Glomerular endothelial cell (primary cell): ENCODE measurements around the gene AGL. TPM values are rescaled to one million over a fixed set of nuclear protein-coding genes. Genes with fewer than 3 reads are reported as not detected.
"Not testable (repeated sequence)": the region's sequence is repeated elsewhere in the genome, so short reads cannot be mapped to it uniquely, and the experiment has no call there.

ENCODE experiments used
- DNase-seq: peaks from one replicate; pipeline ENCODE4 v3.0.0-alpha.2; 2011; ENCODE audit warnings: low read depth, low spot score; ENCODE audit errors: extremely low read depth
- total RNA-seq: library from RNA; depleted of rRNA; stranded (reverse); fragments of >200 nt; gene quantifications from 2 replicates; pipeline ENCODE4 v1.2.3, GENCODE V29; 2015

AGL gene
- 8.1 and 10.9 TPM in 2 replicates for total RNA-seq

DNA sequence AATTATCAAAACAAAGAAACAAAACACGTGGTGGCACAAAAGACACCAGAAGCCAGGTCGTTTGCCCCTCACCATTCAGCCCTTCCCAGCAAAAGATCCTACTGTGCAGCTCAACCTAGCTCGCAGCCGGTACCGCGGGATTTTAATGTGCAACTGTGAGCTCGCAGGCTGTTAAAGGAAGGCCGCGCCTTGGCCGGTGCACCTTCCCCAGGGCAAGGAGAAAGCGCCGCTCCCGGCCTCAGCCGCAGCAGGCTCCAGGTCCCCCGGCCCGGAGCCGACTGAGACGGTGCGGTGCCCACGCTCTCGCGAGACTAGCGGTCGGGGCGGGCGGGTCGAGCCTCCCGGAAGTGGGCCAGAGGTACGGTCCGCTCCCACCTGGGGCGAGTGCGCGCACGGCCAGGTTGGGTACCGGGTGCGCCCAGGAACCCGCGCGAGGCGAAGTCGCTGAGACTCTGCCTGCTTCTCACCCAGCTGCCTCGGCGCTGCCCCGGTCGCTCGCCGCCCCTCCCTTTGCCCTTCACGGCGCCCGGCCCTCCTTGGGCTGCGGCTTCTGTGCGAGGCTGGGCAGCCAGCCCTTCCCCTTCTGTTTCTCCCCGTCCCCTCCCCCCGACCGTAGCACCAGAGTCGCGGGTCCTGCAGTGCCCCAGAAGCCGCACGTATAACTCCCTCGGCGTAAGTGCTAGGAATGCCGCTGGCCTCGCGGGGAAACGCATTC lies at the start of gene AGL:
TSS of gene AGL (plus strand) at position 618 of the 715 bp plus-strand sequence. CDS start 682 bp downstream, outside the sequence.
- DNase-seq: no peak

DNA sequence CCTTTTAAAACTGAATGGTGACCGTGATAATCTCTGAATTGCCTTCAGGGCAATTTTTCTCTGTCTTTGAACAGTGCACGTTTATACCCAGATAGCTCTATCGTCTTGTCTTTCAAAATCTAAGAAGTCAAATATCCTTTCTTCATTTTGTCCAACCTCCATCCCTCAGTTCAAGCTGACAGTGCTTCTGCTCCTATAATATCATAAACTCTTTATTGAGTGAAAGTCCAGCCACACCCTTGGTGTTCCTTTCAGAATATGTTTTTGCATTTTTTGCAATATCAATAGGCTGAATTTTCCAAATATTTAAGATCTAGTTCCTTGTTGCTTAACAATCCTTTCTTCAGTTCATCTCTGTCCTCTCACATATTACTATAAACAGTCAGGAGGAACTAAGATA lies 48.6 kb upstream of the AGL start:
- DNase-seq: no peak

DNA sequence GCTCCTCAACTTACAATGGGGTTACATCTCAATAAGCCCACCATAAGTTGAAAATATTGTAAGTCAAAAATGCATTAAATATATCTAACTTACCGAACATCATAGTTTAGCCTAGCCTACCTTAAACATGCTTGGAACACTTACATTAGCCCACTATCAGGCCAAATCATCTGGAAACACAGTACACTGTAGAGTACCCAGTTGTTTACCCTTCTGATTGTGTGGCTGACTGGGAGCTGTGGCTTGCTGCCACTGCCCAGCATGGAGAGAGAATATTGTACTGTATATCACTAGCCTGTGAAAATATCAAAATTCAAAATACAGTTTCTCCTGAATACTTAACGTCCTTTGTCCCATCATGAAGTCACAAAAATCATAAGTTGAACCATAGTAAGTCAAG lies 43.3 kb upstream of the AGL start:
- DNase-seq: no peak

DNA sequence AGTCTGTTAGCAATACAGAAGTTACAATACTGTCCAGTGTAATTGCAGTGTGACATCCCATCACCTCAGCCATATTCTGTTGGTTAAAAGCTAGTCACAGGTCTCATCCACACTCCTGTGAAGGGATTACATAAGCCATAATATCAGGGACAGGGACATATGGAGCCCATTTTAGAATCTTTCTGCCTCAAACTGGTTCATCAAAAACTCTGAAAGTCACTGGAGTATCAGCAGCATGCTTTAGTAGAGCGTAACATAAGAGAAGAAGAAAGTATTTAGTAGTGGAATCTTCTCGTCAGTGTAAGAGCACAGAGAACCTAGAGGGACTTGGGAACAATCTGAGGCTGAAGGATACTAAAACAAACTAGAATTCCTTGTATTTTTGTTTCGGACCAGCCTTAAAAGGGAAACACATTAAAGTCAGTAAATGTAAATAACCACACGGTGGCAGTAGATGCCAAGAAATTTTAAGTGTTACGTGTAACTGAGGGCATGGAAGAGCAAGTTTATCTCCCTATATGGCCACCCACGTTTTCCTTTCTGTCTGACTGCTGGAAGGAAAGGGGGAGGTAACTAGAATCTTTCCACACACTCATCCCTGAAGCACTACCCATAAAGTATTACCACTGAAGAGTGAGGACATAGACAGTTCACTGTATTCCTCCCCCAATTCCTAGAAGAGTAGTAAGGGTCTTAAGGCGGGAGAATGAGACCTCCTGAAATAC lies 41.6 kb upstream of the AGL start:
- DNase-seq: peak; percentile 79

DNA sequence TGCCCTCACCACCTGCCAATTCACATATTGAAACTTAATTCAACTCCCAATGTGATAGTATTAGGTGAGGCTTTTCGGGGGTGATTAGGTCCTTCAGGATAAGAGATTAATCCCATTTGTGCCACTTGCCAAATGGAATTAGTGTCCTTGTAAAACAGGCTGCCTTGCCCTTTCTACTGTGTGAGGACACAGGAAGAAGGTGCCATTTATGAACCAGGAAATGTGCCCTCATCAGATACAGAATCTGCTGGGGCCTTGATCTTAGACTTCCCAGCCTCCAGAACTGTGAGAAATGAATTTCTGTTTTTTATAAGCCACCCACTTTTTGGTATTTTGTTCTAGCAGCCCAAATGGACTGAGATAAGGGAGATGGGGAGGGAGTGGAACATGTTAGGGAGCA lies 39.1 kb upstream of the AGL start:
- DNase-seq: no peak

DNA sequence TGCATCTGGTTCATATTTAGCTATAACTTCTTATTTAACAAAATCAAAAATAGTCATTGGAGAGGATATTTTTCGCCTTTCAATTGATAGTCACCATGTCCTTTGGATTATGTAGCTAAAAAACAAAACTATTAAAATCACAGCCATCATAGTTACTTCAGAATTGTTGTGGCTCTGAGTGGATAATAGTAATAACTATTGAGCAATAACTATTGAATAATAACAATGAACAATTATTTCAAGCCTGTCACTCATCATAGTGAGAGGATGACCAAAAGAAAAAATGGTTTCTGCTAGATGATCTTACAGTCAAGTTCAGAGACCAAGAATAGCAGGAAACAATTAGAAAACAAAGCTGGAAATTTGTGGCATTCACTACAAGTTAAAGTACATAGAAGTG lies 38.4 kb upstream of the AGL start:
- no peak for DNase-seq

DNA sequence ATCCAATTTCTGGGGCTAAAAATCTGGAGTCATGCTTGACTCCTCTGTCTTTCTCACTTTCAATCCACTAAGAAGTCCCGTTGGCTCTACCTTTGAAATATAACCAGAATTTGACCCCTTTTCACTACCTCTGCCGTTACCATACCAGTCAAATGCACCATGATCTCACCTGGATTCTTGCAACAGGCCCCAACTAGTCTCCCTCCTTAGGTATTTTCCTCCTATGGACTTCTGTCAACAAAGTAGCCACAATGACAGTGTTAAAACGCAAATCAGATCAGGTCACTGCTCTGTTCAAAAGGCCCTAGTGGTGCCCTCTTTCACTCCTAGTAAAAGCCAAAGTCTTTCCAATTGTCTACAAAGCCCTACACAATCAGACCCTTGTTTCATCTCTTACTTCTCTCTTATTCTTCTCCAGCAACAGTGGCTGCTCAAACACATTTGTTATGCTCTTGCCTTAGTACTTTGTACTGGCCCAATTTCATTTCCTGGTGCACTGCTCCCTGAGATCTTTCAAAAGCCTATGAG lies 35.7 kb upstream of the AGL start:
- DNase-seq: no peak

DNA sequence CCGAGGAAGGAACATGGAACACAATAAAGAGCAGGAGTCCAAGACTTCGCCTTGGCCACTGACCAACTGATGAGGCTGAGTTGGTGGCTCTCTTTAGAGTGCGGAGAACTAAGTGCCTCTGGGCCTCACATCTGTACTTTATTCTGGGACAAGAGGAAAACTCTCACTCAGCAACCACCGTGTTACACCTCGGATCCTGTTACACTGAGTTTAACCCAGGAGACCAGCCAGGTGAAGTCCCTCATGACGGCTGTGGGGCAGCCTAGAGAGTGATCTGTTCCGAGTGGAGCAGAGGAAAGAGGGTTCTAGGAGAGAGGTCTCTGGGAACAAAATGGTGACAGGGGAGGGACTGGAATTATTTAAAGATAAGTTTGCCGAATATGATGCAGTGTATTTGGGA lies 33.5 kb upstream of the AGL start:
- no peak for DNase-seq

DNA sequence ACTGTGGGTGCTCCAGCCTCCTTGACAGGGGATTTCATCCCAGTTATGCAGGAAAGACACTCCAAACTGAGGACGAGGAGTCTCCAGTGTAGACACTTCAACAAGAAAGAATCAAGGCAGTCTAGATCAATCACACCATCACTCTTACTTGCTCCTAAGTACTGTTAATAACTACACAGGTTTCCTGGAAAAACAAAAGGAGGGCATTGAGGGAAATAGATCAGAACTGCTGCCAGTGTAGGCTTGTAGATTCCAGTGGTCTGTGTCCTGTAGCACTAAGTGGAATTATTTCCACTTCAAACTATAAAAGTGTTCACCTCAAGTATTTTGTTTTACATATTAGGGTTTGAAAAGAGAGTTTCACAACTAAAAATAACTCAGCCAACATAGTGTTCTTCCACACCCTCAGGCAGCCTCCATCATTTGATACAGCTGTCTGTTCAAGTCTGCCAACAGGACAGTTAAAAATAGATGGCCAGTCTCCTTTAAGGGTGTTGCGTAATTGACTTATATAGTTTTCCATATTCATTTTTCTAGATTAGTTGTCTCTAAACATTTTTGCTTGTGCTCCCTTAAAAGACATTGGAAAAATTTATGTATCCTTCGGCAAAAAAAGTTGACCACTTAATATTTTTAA lies 32.0 kb upstream of the AGL start:
- no peak for DNase-seq

DNA sequence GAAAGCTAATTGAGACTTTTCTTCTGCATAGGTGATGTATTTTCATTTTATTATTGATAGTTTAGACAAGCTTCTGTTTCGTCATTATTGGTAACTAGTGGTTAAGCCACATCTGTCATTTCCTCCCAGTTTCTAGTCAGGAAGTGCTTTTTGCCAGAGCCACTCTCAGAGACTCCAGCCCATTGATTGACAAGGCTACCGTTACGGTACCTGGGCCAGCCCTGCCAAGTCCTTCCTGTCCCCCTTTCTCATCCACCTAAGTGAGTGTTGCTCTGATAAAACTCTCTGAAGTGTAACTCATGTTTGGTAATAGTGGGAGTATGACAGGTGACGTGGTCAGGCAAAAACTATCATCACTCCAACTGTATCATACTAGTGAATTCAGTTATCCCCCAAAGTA lies 29.6 kb upstream of the AGL start:
- DNase-seq: no peak

DNA sequence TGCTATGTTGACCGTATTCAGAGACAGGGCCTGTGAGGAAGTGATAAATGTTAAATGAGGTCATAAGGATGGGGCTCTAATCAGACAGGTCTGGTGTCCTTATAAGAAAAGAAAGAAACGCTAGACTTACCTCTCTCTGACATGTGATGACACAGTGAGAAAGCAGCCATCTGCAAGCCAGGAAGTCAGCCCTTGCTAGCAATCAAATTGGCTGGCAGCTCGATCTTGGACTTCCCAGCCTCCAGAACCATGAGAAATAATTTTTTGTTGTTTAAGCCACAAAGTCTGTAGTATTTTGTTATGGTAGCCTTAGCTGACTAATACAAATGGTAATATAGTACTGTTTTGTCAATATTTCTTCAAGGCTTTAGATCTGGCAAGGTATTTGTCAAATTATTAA lies 25.1 kb upstream of the AGL start:
- DNase-seq: no peak

DNA sequence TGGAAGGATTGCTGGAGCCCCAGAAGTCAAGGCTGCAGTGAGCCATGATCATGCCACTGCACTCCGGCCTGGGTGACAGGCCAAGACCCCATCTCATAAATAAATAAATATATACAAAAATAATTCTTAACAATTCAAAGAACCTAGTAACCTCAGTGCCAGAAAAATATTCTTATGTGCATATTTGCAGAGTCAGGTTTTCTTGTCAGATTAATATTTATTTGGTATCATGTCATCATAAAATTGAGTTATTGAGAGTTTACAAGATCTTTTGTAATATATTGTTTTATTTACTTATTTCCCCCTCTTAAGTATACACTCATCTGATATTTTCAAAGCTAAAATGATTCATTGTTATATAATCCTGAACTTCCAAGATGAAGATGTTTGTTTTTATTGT lies 24.5 kb upstream of the AGL start:
- no peak for DNase-seq

DNA sequence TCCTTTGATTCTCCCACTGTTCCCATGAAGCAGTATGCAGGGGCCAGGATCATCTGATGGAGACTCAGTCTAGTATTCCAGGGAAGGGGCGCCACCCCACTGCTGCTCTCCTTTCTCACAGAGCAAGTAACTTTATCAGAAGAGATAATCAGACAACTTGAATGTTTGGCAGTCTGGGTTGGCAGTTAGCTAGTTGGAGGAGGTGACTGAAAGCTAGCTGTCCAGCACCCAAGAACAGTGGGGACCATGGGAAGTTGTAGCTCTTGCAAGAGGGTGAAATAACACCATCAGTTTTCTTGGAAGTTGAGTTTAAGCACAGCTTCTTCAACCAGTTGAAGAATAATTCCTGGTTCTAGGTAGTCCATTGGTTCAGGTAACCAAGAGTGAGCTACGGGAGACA lies 22.2 kb upstream of the AGL start:
- no peak for DNase-seq

DNA sequence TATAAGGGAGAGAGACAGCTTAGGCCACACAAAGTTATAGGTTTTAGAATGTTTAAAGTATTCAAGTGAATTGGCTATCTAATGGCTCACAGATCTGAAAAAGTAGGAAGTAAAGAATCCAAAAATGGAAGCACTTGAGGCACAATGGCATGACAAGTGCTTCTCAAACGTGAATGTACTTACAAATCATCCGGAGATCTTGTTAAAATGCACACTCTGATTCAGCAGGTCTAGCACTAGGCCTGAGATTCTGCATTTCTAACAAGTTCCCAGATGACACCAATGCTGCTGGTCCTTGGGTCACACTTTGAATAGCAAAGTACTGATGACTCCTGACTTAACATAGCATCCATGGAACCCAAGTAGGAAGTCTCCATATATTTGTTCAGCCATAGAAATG lies 20.9 kb upstream of the AGL start:
- DNase-seq: no peak

DNA sequence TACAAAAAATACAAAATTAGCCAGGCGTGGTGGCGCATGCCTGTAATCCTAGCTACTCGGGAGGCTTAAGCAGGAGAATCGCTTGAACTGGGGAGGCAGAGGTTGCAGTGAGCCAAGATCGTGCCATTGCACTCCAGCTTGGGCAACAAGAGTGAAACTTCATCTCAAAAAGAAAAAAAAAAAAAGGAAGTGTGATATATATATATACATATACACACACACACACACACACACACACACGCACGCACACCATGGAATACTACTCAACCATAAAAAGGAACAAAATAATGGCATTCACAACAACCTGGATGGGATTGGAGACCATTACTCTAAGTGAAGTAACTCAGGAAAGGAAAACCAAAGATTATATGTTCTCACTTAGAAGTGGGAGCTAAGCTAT lies 16.2 kb upstream of the AGL start:
- DNase-seq: not testable (repeated sequence)

DNA sequence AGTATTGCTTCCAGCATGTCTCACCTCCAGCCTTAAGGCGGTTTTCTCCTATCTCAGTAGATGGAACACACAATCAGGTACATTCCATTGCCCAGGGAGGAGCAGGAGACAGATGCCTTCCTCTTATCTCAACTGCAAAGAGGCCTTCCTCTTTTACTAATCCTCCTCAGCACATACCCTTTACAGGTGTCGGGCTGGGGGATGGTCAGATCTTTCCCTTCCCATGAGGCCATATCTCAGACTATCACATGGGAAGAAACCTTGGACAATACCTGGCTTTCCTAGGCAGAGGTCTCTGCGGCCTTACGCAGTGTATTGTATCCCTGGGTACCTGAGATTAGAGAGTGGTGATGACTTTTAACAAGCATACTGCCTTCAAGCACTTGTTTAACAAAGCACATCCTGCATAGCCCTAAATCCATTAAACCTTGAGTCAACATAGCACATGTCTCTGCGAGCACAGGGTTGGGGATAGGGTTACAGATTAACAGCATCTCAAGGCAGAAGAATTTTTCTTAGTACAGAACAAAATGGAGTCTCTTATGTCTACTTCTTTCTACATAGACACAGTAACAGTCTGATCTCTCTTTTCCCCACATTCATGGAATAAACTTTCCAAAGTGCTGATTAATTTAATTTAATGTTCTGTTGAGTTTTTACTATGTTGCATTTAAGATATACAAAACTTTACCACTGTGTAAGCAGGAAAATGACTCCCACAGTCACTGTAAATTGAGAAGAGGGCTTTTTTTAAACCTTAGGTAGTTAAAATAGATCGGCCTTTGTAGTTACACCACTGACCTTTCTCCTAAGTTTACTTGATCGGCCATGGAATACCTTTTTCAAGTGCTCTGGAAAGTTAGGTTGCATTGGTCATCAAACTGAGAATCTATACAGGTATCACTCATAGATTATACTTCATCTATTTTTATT lies 13.7 kb upstream of the AGL start:
- not testable (repeated sequence) for DNase-seq

DNA sequence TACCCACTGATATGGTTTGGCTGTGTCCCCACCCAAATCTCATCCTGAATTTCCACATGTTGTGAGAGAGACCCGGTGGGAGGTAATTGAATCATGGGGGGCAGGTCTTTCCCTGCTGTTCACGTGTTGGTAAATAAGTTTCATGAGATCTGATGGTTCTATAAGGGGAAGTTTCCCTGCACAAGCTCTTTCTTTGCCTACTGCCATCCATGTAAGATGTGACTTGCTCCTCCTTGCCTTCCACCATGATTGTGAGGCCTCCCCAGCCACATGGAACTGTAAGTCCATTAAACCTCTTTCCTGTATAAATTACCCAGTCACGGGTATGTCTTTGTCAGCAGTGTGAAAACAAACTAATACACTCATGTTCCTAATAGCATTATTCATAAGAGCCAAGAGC lies 9.8 kb upstream of the AGL start:
- DNase-seq: not testable (repeated sequence)

DNA sequence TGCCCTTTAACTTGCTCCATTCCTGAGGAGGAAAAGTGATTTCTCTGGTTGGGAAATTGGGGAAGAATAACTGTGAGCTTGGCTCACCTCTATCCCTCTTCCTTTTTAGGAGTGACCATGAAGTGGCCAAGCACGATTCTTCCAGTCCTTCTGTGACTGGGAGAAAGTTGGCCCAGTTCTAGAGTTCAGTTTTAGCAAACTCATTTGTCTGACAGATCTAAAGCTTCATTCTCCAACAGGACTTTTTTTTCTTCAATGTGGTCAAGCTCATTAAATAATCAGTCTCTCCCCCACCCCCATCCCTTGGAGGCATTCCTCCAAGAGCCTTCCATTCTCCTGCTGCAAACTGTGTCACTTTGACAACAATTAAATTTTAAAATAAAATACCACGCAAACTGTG lies 6.4 kb upstream of the AGL start:
- DNase-seq: no peak

DNA sequence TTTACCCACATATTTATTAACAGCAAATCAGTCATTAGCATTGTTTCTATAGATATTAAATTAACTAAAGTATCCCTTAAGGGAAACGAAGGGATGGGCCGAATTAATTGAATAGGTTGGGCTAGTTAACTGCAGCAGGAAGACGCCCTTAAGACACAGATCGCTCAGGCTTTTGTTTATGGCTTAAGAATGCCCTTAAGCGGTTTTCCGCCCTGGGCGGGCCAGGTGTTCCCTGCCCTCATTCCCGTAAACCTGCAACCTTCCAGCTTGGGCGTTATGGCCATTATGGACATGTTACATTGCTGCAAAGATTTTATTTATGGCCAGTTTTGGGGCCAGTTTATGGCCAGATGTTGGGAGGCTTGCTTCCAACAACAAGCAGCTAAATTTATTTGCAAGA lies 5.0 kb upstream of the AGL start:
- DNase-seq: not testable (repeated sequence)

DNA sequence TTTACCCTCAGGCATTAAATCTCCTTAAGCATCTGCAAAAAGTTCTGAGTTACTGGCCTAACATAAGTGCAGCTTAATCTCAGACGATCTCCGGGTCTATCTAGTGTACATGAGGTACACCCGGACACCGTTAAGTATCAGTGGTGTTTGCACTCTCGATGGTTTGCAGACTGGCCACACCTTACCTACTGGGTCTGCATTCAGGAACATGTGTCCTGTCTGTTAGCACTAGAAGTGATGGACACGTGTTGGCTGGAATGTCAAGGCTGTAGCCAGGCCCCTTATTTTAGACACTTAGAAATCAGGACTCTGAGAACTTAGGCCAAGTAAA lies 783 bp upstream of the AGL start:
- no peak for DNase-seq
